Measurements from ENCODE around the gene KRT26.
A peak's percentile ranks its signal among the peaks of the same experiment; 100 is the strongest.
"Not testable (repeated sequence)": the region's sequence is repeated elsewhere in the genome, so short reads cannot be mapped to it uniquely, and the experiment has no call there.

Gene KRT26

DNA sequence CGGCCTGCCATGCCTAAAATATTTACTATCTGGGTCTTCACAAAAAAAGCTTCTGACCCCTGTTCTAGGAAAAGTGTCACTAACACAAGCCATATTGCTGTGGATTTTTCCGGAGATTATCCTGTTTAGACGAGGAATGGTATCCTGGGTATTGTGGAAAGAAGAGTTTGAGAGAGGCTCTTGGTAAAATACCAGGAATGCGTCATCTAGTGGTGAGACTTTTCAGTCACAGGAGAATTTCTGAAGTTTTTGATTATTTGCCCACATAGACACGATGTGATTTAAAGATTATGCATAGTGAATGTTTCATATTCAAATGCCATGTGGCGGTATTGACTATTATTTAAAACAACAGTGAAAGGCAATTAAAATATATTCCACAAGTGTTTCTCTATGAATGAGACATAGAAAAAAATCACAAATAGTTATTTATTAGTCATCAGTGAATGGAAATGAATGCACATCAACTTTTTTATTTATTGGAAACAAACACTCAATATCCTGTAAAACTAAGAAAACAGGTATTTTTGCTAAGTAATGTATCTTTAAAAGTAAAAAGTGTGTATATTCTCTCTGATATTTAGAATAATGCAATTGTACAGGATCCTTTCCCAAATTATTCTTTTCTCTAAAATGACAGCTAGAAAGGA, 19.9 kb upstream of the KRT26 start:
- DNase-seq: peak; percentile 28

GRCh38 chr17:40791111-40791510, 19.1 kb upstream of the KRT26 start:
- no peak for DNase-seq

- DNase-seq: no peak
Measured at GRCh38 chr17:40782450-40782849, 10.4 kb upstream of the KRT26 start, which contains the start of gene KRT27. Gene KRT27 (minus strand): TSS chr17:40782550. CDS start chr17:40782493, 57 bp downstream.

- no peak for DNase-seq
Measured at GRCh38 chr17:40779181-40779909, 7.3 kb upstream of the KRT26 start.

GRCh38 chr17:40778461-40778860, 6.5 kb upstream of the KRT26 start:
- no peak for DNase-seq

- DNase-seq: no peak
Measured at GRCh38 chr17:40777971-40778370, 6.0 kb upstream of the KRT26 start.

- no peak for DNase-seq
Measured at GRCh38 chr17:40777459-40777858, 5.5 kb upstream of the KRT26 start.

GRCh38 chr17:40775945-40776344, 3.9 kb upstream of the KRT26 start:
- no peak for DNase-seq

- DNase-seq: no peak
Measured at GRCh38 chr17:40765657-40766056, 6.3 kb downstream of the KRT26 start.

DNA sequence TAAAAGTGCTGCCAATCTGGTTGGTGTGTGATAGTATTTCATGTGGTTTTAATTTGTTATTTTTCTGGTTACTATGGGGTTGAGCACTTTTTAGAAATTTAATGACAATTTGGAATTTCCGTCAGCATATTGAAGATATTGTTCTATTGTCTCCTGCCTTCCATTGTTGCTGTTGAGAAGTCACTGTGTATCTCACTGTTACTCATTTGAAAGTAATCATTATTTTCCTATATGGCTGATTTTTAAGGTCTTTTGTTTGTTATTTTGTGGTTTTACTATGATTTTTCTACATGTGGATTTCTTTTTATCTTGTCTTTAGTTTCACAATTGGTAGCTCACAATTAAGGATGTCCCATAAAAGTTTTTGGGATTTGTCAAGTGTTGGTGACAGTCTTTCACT, 8.2 kb downstream of the KRT26 start:
- DNase-seq: no peak

- no peak for DNase-seq
Measured at GRCh38 chr17:40760105-40761016, 11.6 kb downstream of the KRT26 start.

DNA sequence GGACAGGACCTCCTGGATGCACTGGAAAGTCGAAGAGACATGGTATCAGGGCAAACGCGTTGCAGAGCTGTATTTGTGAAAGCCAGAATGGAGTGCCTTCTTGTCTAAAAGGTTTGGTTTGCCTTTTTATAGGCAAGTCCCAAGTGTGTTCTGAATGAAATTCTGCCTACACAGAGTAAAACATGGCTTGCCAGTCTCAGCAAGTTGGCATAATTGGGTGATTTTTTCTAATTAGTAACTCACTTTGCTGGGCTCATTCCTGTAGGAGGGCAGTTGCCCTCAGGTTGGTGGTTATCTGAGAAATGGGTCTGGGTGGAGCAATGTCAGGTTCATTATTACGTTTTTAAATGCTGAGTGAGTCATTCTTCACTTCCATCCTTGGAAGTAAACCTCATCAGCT, 16.8 kb downstream of the KRT26 start, which contains the start of gene KRT25:
Gene KRT25 (minus strand): TSS at position 101 of the 400 bp plus-strand sequence. CDS start 60 bp downstream, at position 41.
- no peak for DNase-seq

GRCh38 chr17:40753804-40754203, 18.2 kb downstream of the KRT26 start:
- DNase-seq: no peak

DNA sequence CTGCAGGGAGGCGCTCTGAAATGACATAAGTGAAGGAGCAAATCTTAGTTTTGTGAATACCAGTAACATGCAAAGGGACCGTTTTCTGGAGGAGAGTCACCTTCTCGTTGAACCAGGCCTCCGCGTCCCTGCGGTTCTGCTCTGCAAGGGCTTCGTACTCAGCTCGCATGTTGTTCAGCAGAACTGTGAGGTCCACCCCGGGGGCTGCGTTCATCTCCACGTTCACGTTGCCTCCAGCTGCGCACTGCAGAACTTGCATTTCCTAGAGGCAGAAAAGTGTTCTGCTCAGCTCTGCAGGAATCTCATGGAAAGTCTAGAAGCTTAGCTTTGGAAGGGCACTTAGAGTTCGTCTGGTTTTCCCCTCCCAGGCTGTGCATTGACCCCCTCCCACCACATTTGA, 20.9 kb downstream of the KRT26 start:
- no peak for DNase-seq

DNA sequence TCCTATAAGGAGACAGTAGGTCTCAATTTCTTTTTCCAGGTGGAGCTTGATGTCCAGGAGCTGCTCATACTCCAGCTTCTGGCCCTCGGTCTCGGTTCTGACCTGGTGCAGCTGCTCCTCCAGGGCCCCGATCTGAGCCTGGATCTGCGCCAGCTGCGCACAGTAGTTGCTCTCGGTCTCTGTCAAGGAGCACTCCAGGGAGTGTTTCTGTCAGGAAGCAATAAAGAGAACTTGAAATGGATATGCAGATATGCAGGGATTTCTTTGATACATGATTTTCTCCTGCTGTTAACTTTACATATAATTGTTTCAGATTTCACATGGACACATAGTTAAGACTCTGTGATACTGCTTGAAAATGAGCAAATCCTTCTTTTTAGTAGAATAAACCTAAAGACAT, 21.6 kb downstream of the KRT26 start:
- no peak for DNase-seq

- not testable (repeated sequence) for DNase-seq
Measured at GRCh38 chr17:40748666-40749065, 23.3 kb downstream of the KRT26 start.

GRCh38 chr17:40738553-40738952, 33.4 kb downstream of the KRT26 start:
- DNase-seq: no peak

DNA sequence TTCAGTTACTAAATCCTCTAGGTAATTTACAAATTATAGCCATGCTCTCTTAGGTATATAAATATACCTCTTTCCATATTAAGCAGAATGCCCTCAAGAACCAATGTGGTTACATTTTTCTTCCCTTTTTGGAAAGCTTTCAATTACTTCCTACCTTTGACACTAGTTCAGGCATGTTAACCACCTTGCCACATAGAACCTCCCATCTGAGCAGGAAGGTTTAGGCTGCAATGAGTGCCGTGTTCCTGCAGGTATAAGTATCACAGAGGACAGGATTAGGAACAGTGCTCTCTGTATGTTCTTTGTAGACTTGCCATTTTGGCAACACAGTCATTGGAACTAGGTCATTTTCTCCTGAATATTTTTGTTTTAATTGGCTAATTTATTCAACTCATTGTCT, 37.0 kb downstream of the KRT26 start:
- DNase-seq: no peak

GRCh38 chr17:40734018-40734417, 38.0 kb downstream of the KRT26 start:
- no peak for DNase-seq

DNA sequence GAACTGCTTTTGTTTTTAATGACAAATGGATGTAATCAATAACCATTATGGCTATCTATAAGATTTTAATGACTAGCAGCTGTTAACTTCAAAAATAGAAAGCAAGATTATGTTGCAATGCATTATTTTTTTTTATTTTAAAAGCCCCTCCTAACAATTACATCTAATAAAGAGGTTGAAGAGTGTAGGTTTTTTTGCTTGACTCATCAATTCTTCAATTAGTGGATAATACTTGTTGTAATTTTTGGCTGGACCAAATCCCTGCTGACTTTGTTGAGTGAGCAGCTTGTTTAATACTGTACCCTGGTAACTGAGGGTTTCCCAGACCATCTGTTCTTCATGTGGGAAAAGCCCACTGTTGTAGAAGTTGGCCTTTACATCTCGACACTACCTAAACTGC, 41.0 kb downstream of the KRT26 start:
- DNase-seq: no peak

- DNase-seq: no peak
Measured at GRCh38 chr17:40727447-40728231, 44.4 kb downstream of the KRT26 start.

- DNase-seq: peak; percentile 11
Measured at GRCh38 chr17:40726919-40727318, 45.1 kb downstream of the KRT26 start.

GRCh38 chr17:40724656-40725055, 47.3 kb downstream of the KRT26 start:
- DNase-seq: no peak

Measured in HCEC 1CT (cell line).